GM06990 (cell line): ENCODE measurements around the gene ESRRB.

Source experiments
- DNase-seq: peaks from one replicate; pipeline ENCODE4 v3.0.0-alpha.2; 2011; ENCODE audit not compliant: insufficient read length; ENCODE audit errors: extremely low read depth
- H3K27me3 ChIP-seq: replicated peaks from 2 replicates; pipeline ENCODE4 v1.6.0; 2011; ENCODE audit warnings: low read length; ENCODE audit not compliant: control insufficient read depth, insufficient read depth
- H3K36me3 ChIP-seq: 2 replicates; pipeline ENCODE4 v1.5.1; 2011; ENCODE audit warnings: low read length; ENCODE audit not compliant: control insufficient read depth, insufficient read depth
- H3K4me3 ChIP-seq: replicated peaks from 2 replicates; pipeline ENCODE4 v1.5.1; 2011; ENCODE audit warnings: low read depth, mild to moderate bottlenecking, control low read depth, low read length
- TF ChIP-seq, protein P1 (sequence below): IDR thresholded peaks from 2 replicates; pipeline ENCODE4 v1.5.1; 2011; ENCODE audit warnings: low read length, control low read depth, mild to moderate bottlenecking, inconsistent platforms; ENCODE audit not compliant: insufficient read depth, poor library complexity, severe bottlenecking

The ESRRB gene

DNA sequence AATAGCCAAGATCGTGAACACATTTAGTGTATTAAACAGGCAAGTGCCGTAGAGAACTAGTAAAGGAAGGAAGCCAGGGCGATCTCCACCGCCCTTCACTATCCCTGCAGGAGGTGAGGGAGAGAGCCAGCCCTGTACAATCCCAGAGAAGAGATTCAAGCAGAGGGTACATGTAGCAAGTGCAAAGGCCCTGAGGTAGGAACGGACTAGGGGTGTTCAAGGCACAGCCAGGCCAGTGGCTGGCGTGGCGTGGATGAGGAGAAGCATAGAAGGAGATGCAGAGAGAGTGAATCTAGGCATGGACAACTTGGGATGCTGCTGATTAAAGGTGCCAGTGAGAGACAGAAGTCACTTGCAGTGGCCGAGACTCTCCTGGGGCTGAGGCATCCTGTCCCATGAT is 39.1 kb upstream of the ESRRB start:
- H3K27me3 ChIP-seq = no peaks in the 10 kb centered on the region
- H3K4me3 ChIP-seq = no peak overlapping the region
- TF ChIP-seq, protein P1, sequence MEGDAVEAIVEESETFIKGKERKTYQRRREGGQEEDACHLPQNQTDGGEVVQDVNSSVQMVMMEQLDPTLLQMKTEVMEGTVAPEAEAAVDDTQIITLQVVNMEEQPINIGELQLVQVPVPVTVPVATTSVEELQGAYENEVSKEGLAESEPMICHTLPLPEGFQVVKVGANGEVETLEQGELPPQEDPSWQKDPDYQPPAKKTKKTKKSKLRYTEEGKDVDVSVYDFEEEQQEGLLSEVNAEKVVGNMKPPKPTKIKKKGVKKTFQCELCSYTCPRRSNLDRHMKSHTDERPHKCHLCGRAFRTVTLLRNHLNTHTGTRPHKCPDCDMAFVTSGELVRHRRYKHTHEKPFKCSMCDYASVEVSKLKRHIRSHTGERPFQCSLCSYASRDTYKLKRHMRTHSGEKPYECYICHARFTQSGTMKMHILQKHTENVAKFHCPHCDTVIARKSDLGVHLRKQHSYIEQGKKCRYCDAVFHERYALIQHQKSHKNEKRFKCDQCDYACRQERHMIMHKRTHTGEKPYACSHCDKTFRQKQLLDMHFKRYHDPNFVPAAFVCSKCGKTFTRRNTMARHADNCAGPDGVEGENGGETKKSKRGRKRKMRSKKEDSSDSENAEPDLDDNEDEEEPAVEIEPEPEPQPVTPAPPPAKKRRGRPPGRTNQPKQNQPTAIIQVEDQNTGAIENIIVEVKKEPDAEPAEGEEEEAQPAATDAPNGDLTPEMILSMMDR = no peak
- DNase-seq = no peak
- no peaks in the 10 kb centered on the region for H3K36me3 ChIP-seq

DNA sequence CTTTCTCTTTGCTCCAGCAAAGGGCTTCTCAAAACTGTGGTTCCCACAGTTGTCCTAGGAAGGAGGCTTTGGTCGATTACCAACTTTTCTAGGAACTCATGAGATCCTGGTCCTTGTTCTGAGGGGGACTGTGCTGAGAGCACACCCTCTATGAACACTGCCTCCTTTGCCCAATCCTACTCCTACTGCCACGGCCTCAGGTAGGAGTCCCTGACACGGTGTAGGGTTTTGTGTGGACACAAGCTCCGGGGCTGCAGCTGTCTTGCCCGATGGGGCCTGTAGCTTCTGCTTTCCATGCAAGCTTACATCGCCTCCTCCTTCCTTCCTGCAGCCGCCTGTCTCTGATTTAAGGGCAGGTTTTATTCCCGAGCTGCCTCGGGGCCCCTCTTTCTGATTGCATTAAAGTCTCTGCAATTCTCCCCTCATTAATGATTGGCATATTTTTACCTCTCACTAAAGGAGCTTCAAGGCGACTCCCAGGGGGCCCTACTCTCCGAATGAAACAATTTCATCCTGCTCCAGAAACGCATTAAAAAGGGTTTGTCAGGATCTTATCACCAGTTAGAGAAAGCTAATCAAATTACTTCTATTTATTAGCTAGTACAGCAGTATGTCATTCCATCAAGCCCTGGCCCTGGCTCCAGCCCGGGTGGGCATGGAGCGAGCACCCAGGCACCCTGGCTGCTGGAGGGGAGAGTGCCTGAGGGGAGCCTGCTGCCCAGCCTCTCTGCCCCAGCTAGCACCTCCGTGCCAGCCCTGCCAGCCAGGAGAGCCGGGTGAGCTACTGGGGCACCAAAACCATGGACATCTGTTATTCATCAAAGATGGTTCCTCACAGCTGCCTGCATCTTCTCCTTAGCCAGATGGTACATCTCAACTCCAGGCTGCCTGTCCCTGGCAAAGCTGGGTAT is 38.0 kb upstream of the ESRRB start:
- TF ChIP-seq, protein P1 = no peak
- H3K36me3 ChIP-seq = no peaks in the 10 kb centered on the region
- no peak overlapping the region for H3K4me3 ChIP-seq
- peaks cover 2% of the 10 kb centered on the region for H3K27me3 ChIP-seq
- DNase-seq = no peak

DNA sequence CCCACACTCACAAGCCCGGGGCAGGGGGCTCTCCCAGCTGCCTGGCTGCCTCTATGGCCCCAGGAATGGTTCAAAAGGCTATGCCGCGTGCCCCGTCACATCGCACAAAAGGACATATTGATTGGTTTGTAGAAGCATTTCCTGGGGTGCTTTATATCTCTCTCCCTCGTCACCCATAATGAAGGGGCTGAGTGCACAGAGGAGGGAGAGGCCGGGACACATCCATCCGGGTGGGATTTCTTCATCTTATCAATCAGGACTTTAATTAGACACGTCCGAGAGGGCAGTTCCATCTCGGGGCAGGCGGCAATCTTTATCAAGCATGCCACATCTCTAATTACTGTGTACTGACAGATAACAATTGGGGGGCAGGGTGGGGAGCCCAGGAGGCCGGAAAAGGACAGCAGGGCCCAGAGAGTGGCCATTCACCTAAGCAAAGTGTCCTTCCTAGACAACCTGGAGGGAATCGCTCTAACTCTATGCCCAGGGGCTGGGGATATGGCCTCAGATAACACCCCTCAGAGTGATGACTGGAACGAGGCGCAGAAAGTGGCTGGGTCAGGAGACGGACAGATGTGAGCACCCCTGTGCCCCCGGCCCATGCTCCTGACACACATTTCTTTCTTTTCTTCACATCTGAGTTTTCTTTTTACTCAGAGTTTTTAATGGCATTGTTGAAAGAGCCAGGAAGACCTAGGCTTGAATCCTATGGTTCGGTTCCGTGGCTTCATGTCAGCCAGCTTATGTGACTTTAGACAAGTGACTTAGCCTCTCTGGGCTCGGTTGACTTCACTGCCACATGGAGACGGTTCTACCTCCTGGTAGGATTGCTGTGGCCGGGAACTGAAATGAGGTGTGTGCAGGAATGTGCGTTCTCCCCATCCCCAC is 36.0 kb upstream of the ESRRB start:
- DNase-seq = no peak
- H3K36me3 ChIP-seq = no peaks in the 10 kb centered on the region
- TF ChIP-seq, protein P1 = no peak
- H3K27me3 ChIP-seq = peaks cover 2% of the 10 kb centered on the region
- H3K4me3 ChIP-seq = no peak overlapping the region

DNA sequence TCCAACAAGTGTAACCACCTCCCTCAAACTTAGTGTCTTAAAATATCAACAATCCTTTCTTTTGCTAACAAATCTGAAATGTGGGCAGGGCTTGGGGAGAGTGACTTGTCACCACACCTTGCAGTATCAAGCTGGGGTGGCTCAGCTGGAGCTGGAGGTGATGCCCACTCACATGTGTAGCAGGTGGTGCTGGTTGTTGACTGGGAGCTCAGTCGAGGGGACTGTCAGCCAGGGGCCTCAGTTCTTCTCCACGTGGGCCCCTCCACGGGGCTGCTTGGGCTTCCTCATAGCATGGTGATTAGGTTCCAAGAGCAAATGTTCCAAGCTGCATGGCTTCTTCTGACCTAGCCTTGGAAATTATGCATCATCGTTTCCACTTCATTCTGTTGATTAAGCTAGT is 32.6 kb upstream of the ESRRB start:
- H3K36me3 ChIP-seq = no peaks in the 10 kb centered on the region
- no peak for DNase-seq
- no peak overlapping the region for H3K4me3 ChIP-seq
- TF ChIP-seq, protein P1 = no peak
- H3K27me3 ChIP-seq = peaks cover 2% of the 10 kb centered on the region

DNA sequence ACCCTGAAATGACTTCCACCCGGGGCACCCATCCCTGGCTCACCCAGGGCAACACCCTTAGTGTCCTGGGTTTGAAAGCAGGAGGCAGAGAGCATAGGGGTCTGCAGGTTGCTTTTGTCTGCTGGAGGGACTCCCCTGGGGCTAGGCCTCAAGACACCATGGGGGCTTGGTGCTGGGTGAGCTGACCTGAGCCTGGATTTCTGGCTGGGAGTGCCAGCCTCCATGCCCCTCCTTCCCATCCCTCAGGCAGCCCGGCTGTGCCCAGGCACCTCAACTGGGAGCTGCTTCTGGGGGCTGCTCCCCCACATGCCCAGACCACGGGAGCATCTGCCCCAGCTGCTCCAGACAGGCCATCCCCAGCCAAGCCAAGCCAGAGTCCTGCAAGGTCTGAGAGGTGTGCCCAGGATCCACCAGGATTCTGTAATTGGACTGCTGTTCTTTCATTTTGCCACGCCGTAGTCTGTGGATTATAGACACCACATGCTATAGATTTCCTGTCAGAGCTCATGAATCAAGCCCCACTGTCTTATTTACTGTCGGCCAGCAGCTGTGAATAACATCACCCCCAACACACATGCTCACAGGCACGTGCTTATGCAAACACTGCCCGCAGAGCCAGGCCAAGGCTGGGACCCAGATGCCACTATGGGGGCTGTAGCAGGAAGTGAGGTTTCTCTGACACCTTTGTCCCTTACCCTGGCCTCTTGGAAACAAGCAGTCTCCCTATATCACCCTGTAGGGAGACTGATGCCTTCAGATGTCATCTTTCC is 29.4 kb upstream of the ESRRB start:
- Histone ChIP-seq H3K27me3 (peaks cover 2% of the 10 kb centered on the region), H3K4me3 (no peak overlapping the region), H3K36me3 (no peaks in the 10 kb centered on the region)
- TF ChIP-seq, protein P1 = no peak
- no peak for DNase-seq
